ENCODE data around the gene CDK14.

DNA sequence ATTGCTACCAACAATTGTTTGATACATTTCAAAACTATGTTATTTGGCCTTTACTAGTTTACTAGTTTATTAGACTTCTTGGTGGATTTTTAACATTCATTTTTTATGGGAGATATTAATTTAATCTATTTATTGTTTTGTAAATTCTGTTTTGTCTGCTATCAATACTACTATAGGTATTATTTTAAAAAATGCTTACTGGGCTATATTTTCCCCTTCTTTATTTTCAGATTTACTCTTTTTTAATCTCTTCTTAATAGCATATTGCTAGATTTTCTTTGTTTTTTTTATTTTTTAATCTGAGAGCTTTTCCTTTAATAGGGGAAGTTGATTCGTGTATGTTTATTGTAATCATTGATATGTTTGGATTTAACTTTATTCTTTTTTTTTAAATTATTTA, 147.5 kb downstream of the CDK14 start:
- TF ChIP-seq, protein P1, sequence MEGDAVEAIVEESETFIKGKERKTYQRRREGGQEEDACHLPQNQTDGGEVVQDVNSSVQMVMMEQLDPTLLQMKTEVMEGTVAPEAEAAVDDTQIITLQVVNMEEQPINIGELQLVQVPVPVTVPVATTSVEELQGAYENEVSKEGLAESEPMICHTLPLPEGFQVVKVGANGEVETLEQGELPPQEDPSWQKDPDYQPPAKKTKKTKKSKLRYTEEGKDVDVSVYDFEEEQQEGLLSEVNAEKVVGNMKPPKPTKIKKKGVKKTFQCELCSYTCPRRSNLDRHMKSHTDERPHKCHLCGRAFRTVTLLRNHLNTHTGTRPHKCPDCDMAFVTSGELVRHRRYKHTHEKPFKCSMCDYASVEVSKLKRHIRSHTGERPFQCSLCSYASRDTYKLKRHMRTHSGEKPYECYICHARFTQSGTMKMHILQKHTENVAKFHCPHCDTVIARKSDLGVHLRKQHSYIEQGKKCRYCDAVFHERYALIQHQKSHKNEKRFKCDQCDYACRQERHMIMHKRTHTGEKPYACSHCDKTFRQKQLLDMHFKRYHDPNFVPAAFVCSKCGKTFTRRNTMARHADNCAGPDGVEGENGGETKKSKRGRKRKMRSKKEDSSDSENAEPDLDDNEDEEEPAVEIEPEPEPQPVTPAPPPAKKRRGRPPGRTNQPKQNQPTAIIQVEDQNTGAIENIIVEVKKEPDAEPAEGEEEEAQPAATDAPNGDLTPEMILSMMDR (IDR thresholded peaks at IDR 0.05; ENCODE audit: insufficient read depth, low read length), result no peak
- no peak for TF ChIP-seq POLR2AphosphoS5 (IDR thresholded peaks at IDR 0.05; ENCODE audit: low read depth)
- no peak for TF ChIP-seq GABPA (IDR thresholded peaks at IDR 0.05; ENCODE audit: low read depth)
- TF ChIP-seq, protein P2, sequence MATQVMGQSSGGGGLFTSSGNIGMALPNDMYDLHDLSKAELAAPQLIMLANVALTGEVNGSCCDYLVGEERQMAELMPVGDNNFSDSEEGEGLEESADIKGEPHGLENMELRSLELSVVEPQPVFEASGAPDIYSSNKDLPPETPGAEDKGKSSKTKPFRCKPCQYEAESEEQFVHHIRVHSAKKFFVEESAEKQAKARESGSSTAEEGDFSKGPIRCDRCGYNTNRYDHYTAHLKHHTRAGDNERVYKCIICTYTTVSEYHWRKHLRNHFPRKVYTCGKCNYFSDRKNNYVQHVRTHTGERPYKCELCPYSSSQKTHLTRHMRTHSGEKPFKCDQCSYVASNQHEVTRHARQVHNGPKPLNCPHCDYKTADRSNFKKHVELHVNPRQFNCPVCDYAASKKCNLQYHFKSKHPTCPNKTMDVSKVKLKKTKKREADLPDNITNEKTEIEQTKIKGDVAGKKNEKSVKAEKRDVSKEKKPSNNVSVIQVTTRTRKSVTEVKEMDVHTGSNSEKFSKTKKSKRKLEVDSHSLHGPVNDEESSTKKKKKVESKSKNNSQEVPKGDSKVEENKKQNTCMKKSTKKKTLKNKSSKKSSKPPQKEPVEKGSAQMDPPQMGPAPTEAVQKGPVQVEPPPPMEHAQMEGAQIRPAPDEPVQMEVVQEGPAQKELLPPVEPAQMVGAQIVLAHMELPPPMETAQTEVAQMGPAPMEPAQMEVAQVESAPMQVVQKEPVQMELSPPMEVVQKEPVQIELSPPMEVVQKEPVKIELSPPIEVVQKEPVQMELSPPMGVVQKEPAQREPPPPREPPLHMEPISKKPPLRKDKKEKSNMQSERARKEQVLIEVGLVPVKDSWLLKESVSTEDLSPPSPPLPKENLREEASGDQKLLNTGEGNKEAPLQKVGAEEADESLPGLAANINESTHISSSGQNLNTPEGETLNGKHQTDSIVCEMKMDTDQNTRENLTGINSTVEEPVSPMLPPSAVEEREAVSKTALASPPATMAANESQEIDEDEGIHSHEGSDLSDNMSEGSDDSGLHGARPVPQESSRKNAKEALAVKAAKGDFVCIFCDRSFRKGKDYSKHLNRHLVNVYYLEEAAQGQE (IDR thresholded peaks at IDR 0.05; ENCODE audit: insufficient replicate concordance, low read depth), result no peak
